ENCODE measurements around the gene OR1K1. TPM values are rescaled to one million over a fixed set of nuclear protein-coding genes. Genes with fewer than 3 reads are reported as not detected.
"Not testable (repeated sequence)": the region's sequence is repeated elsewhere in the genome, so short reads cannot be mapped to it uniquely, and the experiment has no call there.

Gene OR1K1
- total and polyA plus RNA-seq, 5 experiments from 2014 or later, result not detected

DNA sequence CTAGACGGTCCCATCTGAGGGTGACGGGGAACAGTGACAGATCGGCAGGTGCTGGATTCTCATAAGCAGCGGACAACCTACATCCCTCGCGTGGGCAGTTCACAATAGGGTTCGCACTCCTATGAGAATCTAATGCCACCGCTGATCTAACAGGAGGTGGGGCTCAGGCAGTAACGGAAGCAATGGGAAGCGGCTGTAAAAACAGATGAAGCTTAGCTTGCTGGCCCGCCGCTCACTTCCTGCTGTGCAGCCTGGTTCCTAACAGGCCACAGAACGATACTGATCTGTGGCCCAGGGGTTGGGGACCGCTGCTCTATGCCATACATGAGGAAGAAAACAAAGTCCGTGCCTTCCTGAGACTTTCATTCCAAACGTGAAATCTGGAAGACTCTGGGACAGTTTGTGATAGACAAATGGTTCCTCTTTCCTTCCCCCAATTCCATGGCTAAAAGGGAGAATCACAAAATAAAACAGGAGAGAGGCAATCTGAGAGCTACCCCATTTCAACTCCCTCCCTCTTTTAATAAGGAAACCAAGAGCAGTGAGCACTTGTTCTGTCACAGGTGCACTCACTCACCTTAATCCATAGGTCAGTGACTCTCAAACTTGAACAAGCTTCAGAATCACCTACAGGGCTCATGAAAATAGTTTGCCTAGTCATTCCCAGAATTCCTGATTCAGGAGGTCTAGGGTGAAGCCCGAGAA, 16.4 kb downstream of the OR1K1 start:
- Mint-ChIP-seq H3K36me3 (peaks cover 0 to 23% (median 3%) of the 10 kb centered on the region in 3 donors), H3K9me3 (no peaks in the 10 kb centered on the region), H3K4me3 (peak overlapping the region; percentile 69 to 86 (median 76)), H3K27ac (peak overlapping the region; percentile 95 to 99 (median 97)), H3K4me1 (peaks cover 13 to 45% (median 34%) of the 10 kb centered on the region in 4 donors), H3K27me3 (no peaks in the 10 kb centered on the region)
- POLR2A ChIA-PET, result interaction anchor here (1.0 to 2.9 kb wide), 3 partner anchors 12 to 22 kb away, joined by 3 to 20 read pairs (median 10); partner anchors contain the start of gene PDCL
- peak; percentile 95 to 98 for ATAC-seq
- DNase-seq, result peak; percentile 21 to 74 (median 38)

- DNase-seq, result no peak
- no peaks in the 10 kb centered on the region for H3K9me3 Mint-ChIP-seq
- no peaks in the 10 kb centered on the region for H3K27me3 Mint-ChIP-seq
- H3K4me1 Mint-ChIP-seq, result peaks cover 20 to 63% (median 54%) of the 10 kb centered on the region in 4 donors
- POLR2A ChIA-PET, result interaction anchor here (0.6 to 1.2 kb wide), 2 partner anchors 9 to 105 kb away, joined by 3 to 10 read pairs; partner anchors contain the start of gene PDCL
- no peak overlapping the region for H3K4me3 Mint-ChIP-seq
- ATAC-seq, result no peak
- H3K27ac Mint-ChIP-seq, result peak overlapping the region; percentile 15 to 73 (median 40)
- peaks cover 0 to 52% (median 3%) of the 10 kb centered on the region in 3 donors for H3K36me3 Mint-ChIP-seq
Measured at GRCh38 chr9:122819326-122819725, 19.4 kb downstream of the OR1K1 start.

DNA sequence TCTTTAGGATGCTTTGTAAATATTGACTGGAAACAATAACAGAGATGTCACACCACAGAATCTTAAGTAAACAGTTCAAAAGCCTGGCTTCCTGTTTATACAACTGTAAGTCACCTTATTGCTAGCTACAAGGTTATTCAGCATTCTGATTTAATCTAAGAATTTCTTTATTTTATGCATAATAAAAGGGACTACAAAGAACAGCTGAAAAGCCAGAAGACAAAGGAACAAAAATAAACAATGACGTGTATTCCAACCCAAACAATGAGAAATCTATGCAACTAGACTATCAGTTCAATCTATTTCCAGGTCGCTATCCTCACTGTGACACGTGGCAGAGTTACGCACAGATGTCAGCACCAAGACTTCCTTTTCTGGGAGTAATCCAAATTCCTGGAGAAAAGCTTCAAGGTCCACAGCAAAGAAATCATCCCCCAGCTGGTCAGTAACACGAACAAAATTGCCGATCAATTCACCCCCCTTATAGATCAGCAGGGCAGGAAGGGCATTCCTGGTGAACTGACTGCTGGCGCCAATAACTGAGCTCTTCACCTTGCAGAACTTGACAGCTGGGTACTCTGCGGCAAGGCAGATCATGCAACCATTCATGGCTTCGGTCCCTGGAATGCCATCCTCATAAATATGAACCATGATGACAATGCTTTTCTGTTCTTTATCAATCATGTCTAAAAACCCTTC, 20.0 kb downstream of the OR1K1 start:
- Mint-ChIP-seq H3K27ac (peak overlapping the region; percentile 15 to 80 (median 59)), H3K36me3 (peaks cover 0 to 58% (median 3%) of the 10 kb centered on the region in 3 donors), H3K9me3 (no peaks in the 10 kb centered on the region), H3K4me3 (no peak overlapping the region), H3K27me3 (no peaks in the 10 kb centered on the region), H3K4me1 (peaks cover 22 to 63% (median 56%) of the 10 kb centered on the region in 4 donors)
- ATAC-seq (no peak), DNase-seq (no peak)
- POLR2A ChIA-PET, result interaction anchor here (1.2 kb wide), 1 partner anchor 8 kb away, joined by 10 read pairs; the partner anchor contains the start of gene PDCL

DNA sequence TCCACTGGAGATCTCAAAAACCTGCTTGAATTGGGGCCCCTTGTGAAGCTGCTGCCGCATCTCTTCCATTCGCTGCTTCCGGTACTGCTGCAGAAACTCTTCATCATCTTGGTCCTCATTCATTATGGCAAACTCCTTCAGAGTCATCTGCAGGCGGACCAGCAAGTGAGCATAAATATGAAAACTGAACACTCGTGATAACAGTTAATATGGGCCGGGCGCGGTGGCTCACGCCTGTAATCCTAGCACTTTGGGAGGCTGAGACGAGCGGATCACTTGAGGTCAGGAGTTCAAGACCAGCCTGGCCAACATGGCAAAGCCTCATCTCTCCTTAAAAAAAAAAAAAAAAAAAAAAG, 20.5 kb downstream of the OR1K1 start:
- POLR2A ChIA-PET, result interaction anchor here (0.6 to 1.2 kb wide), 2 partner anchors 8 to 66 kb away, joined by 4 to 10 read pairs; partner anchors contain the start of gene PDCL
- DNase-seq (no peak), ATAC-seq (no peak)
- Mint-ChIP-seq H3K27me3 (no peaks in the 10 kb centered on the region), H3K27ac (peak overlapping the region in 8 of 10 donors; percentile 7 to 80 (median 38)), H3K9me3 (no peaks in the 10 kb centered on the region), H3K36me3 (peaks cover 0 to 61% (median 3%) of the 10 kb centered on the region in 3 donors), H3K4me3 (no peak overlapping the region), H3K4me1 (peaks cover 20 to 63% (median 55%) of the 10 kb centered on the region in 4 donors)

DNA sequence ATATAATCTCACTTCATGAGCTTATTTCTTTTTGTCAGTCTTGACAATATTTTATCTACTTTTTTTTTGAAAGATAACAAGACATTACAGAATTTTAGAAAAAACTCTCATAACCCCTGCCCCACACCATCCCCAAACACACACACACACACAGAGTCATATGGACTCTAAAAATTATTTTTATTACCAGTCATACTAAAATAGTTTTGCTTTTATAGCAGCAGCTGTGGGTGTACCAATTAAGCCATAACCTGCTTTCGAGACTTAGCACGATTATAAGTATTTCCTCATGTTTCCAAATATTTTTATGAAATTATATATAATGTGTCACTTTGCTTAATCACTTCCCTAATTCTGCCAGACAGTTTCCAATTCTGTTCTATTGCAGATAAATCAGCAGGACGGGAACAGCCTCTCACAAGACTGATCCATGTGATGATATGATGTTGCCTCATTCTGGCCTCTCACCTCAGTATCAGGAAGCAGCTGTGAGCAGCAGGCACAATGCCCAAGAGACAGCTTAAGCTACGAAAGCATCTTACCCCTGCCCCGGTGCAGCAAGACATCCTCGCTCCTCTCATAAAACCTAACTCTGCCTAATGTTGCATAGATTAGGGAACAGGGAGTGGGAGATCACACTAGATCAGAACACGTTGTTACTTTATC, 21.5 kb downstream of the OR1K1 start:
- DNase-seq, result no peak
- peak overlapping the region; percentile 26 to 90 (median 72) for H3K27ac Mint-ChIP-seq
- H3K27me3 Mint-ChIP-seq, result no peaks in the 10 kb centered on the region
- peak overlapping the region in 1 of 10 donors; percentile 12 for H3K4me3 Mint-ChIP-seq
- H3K4me1 Mint-ChIP-seq, result peaks cover 16 to 62% (median 54%) of the 10 kb centered on the region in 4 donors
- no peaks in the 10 kb centered on the region for H3K9me3 Mint-ChIP-seq
- POLR2A ChIA-PET, result interaction anchor here (0.6 kb wide), 1 partner anchor 65 kb away, joined by 4 read pairs; no protein-coding TSS in a partner anchor
- no peak for ATAC-seq
- H3K36me3 Mint-ChIP-seq, result peaks cover 0 to 67% (median 3%) of the 10 kb centered on the region in 3 donors

DNA sequence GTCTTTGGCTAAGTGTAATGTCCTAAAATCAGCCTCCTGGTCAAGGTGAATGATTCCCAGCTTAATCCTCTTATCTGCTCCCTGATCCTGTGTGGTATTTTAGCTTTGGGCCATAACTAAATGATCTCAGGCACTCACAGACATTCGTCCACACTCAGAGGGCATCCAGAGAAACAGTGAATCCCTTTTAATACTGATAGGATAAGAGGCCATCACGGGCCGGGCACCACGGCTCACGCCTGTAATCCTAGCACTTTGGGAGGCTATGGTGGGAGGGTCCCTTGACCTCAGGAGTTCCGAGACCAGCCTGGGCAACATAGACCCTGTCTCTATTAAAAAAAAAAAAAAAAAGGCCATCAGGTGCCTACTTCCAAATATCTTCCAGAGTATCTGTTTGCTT, 22.1 kb downstream of the OR1K1 start:
- Mint-ChIP-seq H3K4me1 (peaks cover 17 to 62% (median 56%) of the 10 kb centered on the region in 4 donors), H3K9me3 (no peaks in the 10 kb centered on the region), H3K27ac (peak overlapping the region in 8 of 10 donors; percentile 26 to 85 (median 67)), H3K4me3 (no peak overlapping the region), H3K27me3 (no peaks in the 10 kb centered on the region), H3K36me3 (peaks cover 0 to 70% (median 3%) of the 10 kb centered on the region in 3 donors)
- POLR2A ChIA-PET, result no interaction called here
- no peak for ATAC-seq
- no peak for DNase-seq

GRCh38 chr9:122822938-122823337, 23.0 kb downstream of the OR1K1 start:
- Mint-ChIP-seq H3K27me3 (no peaks in the 10 kb centered on the region), H3K4me3 (no peak overlapping the region), H3K4me1 (peaks cover 19 to 68% (median 63%) of the 10 kb centered on the region in 4 donors), H3K27ac (peak overlapping the region in 8 of 10 donors; percentile 28 to 84 (median 60)), H3K36me3 (peaks cover 0 to 66% (median 3%) of the 10 kb centered on the region in 3 donors), H3K9me3 (no peaks in the 10 kb centered on the region)
- POLR2A ChIA-PET, result interaction anchor here (1.0 kb wide), 1 partner anchor 12 kb away, joined by 3 read pairs; no protein-coding TSS in a partner anchor
- ATAC-seq, result no peak
- no peak for DNase-seq

DNA sequence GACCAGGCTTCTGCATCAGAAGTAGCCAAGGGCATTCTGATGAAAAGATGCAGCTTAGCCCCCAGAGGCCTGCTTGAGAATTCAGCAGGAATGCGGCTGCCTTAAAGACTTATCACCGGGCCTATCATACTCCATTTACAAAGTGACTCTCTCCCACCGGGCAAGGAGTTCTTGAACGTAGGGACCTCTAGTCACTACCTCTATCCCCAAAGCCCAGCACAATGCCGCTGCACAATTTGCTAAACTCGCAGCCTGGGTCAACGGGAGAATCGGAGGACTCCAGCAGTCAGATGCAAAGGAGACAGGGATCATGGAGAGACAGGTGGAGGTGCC, 27.8 kb downstream of the OR1K1 start:
- peak overlapping the region; percentile 91 to 98 (median 97) for H3K27ac Mint-ChIP-seq
- peaks cover 16 to 46% (median 42%) of the 10 kb centered on the region in 4 donors for H3K4me1 Mint-ChIP-seq
- no peaks in the 10 kb centered on the region for H3K9me3 Mint-ChIP-seq
- peak overlapping the region; percentile 94 to 99 (median 98) for H3K4me3 Mint-ChIP-seq
- ATAC-seq, result peak; percentile 6 to 16
- peaks cover 0 to 32% (median 0%) of the 10 kb centered on the region in 3 donors for H3K36me3 Mint-ChIP-seq
- no peaks in the 10 kb centered on the region for H3K27me3 Mint-ChIP-seq
- POLR2A ChIA-PET, result interaction anchor here (0.6 to 2.2 kb wide), 8 partner anchors 8 to 187 kb away, joined by 3 to 20 read pairs (median 10); partner anchors contain the start of genes RC3H2, ZBTB26 and ZBTB6
- no peak for DNase-seq

DNA sequence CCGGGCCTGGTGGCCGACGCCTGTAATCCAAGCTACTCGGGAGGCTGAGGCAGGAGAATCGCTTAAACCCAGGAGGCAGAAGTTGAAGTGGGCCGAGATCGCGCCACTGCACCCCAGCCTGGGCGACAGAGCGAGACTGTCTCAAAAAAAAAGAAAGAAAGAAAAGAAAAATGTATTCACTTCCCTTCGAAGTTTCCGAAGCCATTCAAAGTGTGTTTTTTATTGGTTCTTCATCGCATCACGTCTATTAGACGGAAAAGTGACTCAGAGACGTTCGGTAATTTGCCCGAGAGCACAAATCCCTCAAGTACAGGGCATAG, 29.0 kb downstream of the OR1K1 start:
- not testable (repeated sequence) for DNase-seq, H3K9me3 Mint-ChIP-seq, ATAC-seq, H3K27me3 Mint-ChIP-seq
- Mint-ChIP-seq H3K4me3 (peak overlapping the region; percentile 94 to 99 (median 98)), H3K27ac (peak overlapping the region; percentile 91 to 98 (median 97)), H3K4me1 (peaks cover 13 to 41% (median 36%) of the 10 kb centered on the region in 4 donors), H3K36me3 (peaks cover 0 to 21% (median 0%) of the 10 kb centered on the region in 3 donors)
- POLR2A ChIA-PET, result interaction anchor here (1.0 to 2.2 kb wide), 9 partner anchors 9 to 564 kb away, joined by 3 to 20 read pairs (median 9); partner anchors contain the start of genes MRRF, RBM18, RC3H2 and ZBTB26

GRCh38 chr9:122832194-122832593, 32.3 kb downstream of the OR1K1 start:
- no peaks in the 10 kb centered on the region for H3K36me3 Mint-ChIP-seq
- H3K27ac Mint-ChIP-seq, result peak overlapping the region in 3 of 10 donors; percentile 48 to 59 (median 54)
- no peaks in the 10 kb centered on the region for H3K27me3 Mint-ChIP-seq
- no peaks in the 10 kb centered on the region for H3K9me3 Mint-ChIP-seq
- peaks cover 18 to 33% (median 23%) of the 10 kb centered on the region in 4 donors for H3K4me1 Mint-ChIP-seq
- H3K4me3 Mint-ChIP-seq, result peak overlapping the region in 1 of 10 donors; percentile 5
- ATAC-seq (no peak), DNase-seq (no peak)
- POLR2A ChIA-PET, result no interaction called here

DNA sequence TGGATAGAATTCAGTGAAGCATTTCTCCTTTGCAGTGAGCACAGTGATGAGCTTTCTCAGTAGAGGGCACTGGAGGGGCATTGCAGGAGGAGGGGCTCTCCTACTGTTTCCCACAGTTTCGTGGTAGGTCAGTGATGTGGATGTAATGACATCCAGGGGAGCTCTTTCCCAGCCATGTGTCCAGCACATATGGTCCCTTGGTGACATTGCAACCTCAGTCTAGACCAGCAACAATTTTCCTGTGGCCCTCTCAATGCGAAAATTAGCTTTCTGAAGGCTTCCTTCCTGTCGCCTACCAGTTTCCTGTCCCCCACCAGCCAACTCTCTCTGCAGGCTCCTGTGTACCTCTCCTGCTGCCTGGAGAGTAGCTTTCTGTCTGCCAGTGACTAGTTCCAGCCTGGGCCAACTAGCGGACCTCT, 35.4 kb downstream of the OR1K1 start:
- DNase-seq, result peak in 5 of 10 donors; percentile 9 to 44 (median 20)
- no peaks in the 10 kb centered on the region for H3K36me3 Mint-ChIP-seq
- peak overlapping the region; percentile 79 to 94 (median 88) for H3K27ac Mint-ChIP-seq
- H3K9me3 Mint-ChIP-seq, result no peaks in the 10 kb centered on the region
- H3K4me1 Mint-ChIP-seq, result peaks cover 15 to 22% (median 17%) of the 10 kb centered on the region in 4 donors
- no peaks in the 10 kb centered on the region for H3K27me3 Mint-ChIP-seq
- H3K4me3 Mint-ChIP-seq, result peak overlapping the region; percentile 59 to 90 (median 82)
- POLR2A ChIA-PET, result interaction anchor here (0.6 to 1.8 kb wide), 8 partner anchors 11 to 571 kb away, joined by 3 to 11 read pairs (median 5); partner anchors contain the start of genes MRRF, RBM18, RC3H2 and ZBTB6
- peak; percentile 89 to 90 for ATAC-seq

Data from naive thymus-derived CD8-positive, alpha-beta T cell (primary cell).